ENCODE data around the gene PPP1R37. TPM values are rescaled to one million over a fixed set of nuclear protein-coding genes. Genes with fewer than 3 reads are reported as not detected.

The PPP1R37 gene
- polyA plus RNA-seq, 1 donor from 2014 or later: 53.7 TPM

DNA sequence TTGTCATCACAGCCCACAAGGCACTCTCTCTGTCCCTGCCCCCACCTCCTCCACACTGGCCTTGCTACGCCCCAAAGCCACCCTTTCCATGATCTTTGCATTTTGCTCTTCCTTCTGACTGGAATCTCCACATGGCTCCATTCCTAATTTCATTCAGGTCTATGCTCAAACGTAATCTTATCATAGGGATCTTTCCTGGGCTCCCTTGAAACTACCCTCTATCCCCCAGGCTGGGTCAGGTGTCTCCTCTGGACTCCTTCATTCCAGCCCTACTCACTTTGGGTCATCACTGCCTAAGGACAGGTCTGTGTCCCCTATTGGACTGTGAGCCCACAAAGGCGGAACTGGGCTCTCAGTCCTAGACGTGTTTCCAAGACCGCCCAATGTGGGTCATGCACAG lies 10.8 kb upstream of the PPP1R37 start:
- Histone ChIP-seq H3K36me3 (ENCODE audit: insufficient read depth, low read length) (no peaks in the 10 kb centered on the region), H4K20me1 (ENCODE audit: insufficient read depth) (no peaks in the 10 kb centered on the region), H3K79me2 (replicated peaks; ENCODE audit: insufficient read depth, low read length) (peaks cover 18% of the 10 kb centered on the region), H3K9me2 (ENCODE audit: insufficient read depth, low read length) (no peaks in the 10 kb centered on the region), H3K27ac (ENCODE audit: low read length) (no peak overlapping the region), H3K4me2 (ENCODE audit: low read length) (no peak overlapping the region), H2AFZ (ENCODE audit: low read depth, low read length) (no peak overlapping the region), H3K4me3 (ENCODE audit: low read length) (no peak overlapping the region), H3F3A (ENCODE audit: insufficient read depth, low read length, poor library complexity, severe bottlenecking) (no peaks in the 10 kb centered on the region), H3K27me3 (ENCODE audit: insufficient read depth, low read depth, low read length) (peaks cover 7% of the 10 kb centered on the region), H3K9ac (ENCODE audit: low read length) (no peak overlapping the region), H3K9me3 (ENCODE audit: low read length) (no peaks in the 10 kb centered on the region)
- no peak for TF ChIP-seq MXI1 (conservative IDR thresholded peaks at IDR 0.05; ENCODE audit: poor library complexity, severe bottlenecking)
- TF ChIP-seq, protein P1, sequence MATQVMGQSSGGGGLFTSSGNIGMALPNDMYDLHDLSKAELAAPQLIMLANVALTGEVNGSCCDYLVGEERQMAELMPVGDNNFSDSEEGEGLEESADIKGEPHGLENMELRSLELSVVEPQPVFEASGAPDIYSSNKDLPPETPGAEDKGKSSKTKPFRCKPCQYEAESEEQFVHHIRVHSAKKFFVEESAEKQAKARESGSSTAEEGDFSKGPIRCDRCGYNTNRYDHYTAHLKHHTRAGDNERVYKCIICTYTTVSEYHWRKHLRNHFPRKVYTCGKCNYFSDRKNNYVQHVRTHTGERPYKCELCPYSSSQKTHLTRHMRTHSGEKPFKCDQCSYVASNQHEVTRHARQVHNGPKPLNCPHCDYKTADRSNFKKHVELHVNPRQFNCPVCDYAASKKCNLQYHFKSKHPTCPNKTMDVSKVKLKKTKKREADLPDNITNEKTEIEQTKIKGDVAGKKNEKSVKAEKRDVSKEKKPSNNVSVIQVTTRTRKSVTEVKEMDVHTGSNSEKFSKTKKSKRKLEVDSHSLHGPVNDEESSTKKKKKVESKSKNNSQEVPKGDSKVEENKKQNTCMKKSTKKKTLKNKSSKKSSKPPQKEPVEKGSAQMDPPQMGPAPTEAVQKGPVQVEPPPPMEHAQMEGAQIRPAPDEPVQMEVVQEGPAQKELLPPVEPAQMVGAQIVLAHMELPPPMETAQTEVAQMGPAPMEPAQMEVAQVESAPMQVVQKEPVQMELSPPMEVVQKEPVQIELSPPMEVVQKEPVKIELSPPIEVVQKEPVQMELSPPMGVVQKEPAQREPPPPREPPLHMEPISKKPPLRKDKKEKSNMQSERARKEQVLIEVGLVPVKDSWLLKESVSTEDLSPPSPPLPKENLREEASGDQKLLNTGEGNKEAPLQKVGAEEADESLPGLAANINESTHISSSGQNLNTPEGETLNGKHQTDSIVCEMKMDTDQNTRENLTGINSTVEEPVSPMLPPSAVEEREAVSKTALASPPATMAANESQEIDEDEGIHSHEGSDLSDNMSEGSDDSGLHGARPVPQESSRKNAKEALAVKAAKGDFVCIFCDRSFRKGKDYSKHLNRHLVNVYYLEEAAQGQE (IDR thresholded peaks at IDR 0.05; ENCODE audit: borderline replicate concordance): no peak
- no peak for TF ChIP-seq RAD21 (conservative IDR thresholded peaks at IDR 0.05)
- no peak for TF ChIP-seq TAF1 (IDR thresholded peaks at IDR 0.05; ENCODE audit: low read depth)

DNA sequence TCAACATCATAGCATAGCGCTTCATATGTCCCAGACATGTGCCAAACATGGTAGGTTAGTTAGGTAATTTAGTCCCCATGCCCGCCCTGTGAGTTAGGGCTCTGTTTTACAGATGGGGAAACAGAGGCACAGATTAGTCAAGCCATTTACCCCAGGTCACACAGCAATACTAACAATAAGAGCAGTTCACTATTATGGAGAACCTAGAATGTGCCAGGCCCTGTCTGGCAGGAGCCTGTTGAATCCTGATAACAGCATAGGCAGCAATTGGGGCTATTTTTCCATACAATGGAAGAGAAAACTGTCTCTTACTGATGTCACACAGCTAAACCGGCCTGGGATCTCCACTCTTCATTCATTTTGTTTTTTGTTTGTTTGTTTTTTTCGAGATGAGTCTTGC lies 6.5 kb upstream of the PPP1R37 start:
- H2AFZ ChIP-seq (ENCODE audit: low read depth, low read length): no peak overlapping the region
- peaks cover 3% of the 10 kb centered on the region for H3F3A ChIP-seq (ENCODE audit: insufficient read depth, low read length, poor library complexity, severe bottlenecking)
- H3K27me3 ChIP-seq (ENCODE audit: insufficient read depth, low read depth, low read length): no peaks in the 10 kb centered on the region
- no peaks in the 10 kb centered on the region for H3K79me2 ChIP-seq (replicated peaks; ENCODE audit: insufficient read depth, low read length)
- no peaks in the 10 kb centered on the region for H3K9me3 ChIP-seq (ENCODE audit: low read length)
- no peaks in the 10 kb centered on the region for H4K20me1 ChIP-seq (ENCODE audit: insufficient read depth)
- no peak overlapping the region for H3K27ac ChIP-seq (ENCODE audit: low read length)
- no peak for TF ChIP-seq EP300 (conservative IDR thresholded peaks at IDR 0.05; ENCODE audit: poor library complexity, severe bottlenecking)
- TF ChIP-seq TAF1 (IDR thresholded peaks at IDR 0.05; ENCODE audit: low read depth): no peak
- no peak for TF ChIP-seq SMC3 (conservative IDR thresholded peaks at IDR 0.05; ENCODE audit: poor library complexity)
- TF ChIP-seq, protein P1 (IDR thresholded peaks at IDR 0.05; ENCODE audit: borderline replicate concordance): no peak
- TF ChIP-seq POLR2AphosphoS5 (IDR thresholded peaks at IDR 0.05): no peak
- H3K9me2 ChIP-seq (ENCODE audit: insufficient read depth, low read length): no peaks in the 10 kb centered on the region
- H3K4me2 ChIP-seq (ENCODE audit: low read length): no peak overlapping the region
- no peaks in the 10 kb centered on the region for H3K36me3 ChIP-seq (ENCODE audit: insufficient read depth, low read length)
- H3K9ac ChIP-seq (ENCODE audit: low read length): no peak overlapping the region
- no peak overlapping the region for H3K4me3 ChIP-seq (ENCODE audit: low read length)

DNA sequence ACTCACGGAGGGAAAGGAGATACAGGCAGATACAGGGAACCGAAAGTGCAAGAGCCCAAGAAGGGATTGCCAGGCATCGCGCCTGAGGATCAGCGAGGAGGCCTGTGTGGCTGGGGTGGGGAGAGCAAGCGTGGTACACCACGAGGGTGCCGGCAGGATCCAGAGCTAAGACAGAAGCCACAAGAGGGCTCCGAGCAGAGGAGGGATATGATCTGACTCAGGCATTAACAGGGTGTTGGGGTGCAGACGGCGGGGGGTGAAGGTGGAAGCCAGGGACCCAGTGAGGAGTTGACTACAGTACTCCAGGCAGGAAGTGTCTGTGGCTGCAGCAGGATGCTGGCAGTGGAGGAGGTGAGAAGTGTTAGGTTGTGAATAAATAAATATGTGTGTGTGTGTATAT lies 5.4 kb upstream of the PPP1R37 start:
- no peak overlapping the region for H3K27ac ChIP-seq (ENCODE audit: low read length)
- no peaks in the 10 kb centered on the region for H3K9me3 ChIP-seq (ENCODE audit: low read length)
- no peaks in the 10 kb centered on the region for H3K27me3 ChIP-seq (ENCODE audit: insufficient read depth, low read depth, low read length)
- H3K4me3 ChIP-seq (ENCODE audit: low read length): no peak overlapping the region
- no peak overlapping the region for H2AFZ ChIP-seq (ENCODE audit: low read depth, low read length)
- TF ChIP-seq, protein P2, sequence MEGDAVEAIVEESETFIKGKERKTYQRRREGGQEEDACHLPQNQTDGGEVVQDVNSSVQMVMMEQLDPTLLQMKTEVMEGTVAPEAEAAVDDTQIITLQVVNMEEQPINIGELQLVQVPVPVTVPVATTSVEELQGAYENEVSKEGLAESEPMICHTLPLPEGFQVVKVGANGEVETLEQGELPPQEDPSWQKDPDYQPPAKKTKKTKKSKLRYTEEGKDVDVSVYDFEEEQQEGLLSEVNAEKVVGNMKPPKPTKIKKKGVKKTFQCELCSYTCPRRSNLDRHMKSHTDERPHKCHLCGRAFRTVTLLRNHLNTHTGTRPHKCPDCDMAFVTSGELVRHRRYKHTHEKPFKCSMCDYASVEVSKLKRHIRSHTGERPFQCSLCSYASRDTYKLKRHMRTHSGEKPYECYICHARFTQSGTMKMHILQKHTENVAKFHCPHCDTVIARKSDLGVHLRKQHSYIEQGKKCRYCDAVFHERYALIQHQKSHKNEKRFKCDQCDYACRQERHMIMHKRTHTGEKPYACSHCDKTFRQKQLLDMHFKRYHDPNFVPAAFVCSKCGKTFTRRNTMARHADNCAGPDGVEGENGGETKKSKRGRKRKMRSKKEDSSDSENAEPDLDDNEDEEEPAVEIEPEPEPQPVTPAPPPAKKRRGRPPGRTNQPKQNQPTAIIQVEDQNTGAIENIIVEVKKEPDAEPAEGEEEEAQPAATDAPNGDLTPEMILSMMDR (IDR thresholded peaks at IDR 0.05; ENCODE audit: poor library complexity, severe bottlenecking): no peak
- TF ChIP-seq MXI1 (conservative IDR thresholded peaks at IDR 0.05; ENCODE audit: poor library complexity, severe bottlenecking): no peak
- TF ChIP-seq TAF1 (IDR thresholded peaks at IDR 0.05; ENCODE audit: low read depth): no peak
- TF ChIP-seq EZH2 (IDR thresholded peaks at IDR 0.05; ENCODE audit: borderline replicate concordance, insufficient read depth, low read length, poor library complexity, severe bottlenecking): no peak
- no peak for TF ChIP-seq RAD21 (conservative IDR thresholded peaks at IDR 0.05)
- no peak for TF ChIP-seq SMC3 (conservative IDR thresholded peaks at IDR 0.05; ENCODE audit: poor library complexity)
- TF ChIP-seq, protein P1 (IDR thresholded peaks at IDR 0.05; ENCODE audit: borderline replicate concordance): no peak
- TF ChIP-seq POLR2AphosphoS5 (IDR thresholded peaks at IDR 0.05): no peak
- no peak for TF ChIP-seq EP300 (conservative IDR thresholded peaks at IDR 0.05; ENCODE audit: poor library complexity, severe bottlenecking)
- H4K20me1 ChIP-seq (ENCODE audit: insufficient read depth): no peaks in the 10 kb centered on the region
- H3K4me2 ChIP-seq (ENCODE audit: low read length): no peak overlapping the region
- H3K36me3 ChIP-seq (ENCODE audit: insufficient read depth, low read length): no peaks in the 10 kb centered on the region
- H3F3A ChIP-seq (ENCODE audit: insufficient read depth, low read length, poor library complexity, severe bottlenecking): peaks cover 7% of the 10 kb centered on the region
- H3K9ac ChIP-seq (ENCODE audit: low read length): no peak overlapping the region
- no peaks in the 10 kb centered on the region for H3K79me2 ChIP-seq (replicated peaks; ENCODE audit: insufficient read depth, low read length)
- H3K9me2 ChIP-seq (ENCODE audit: insufficient read depth, low read length): no peaks in the 10 kb centered on the region
